BE2C (cell line): ENCODE data around the gene SPCS1.

Experiments used
- DNase-seq: peaks from one replicate; pipeline ENCODE4 v3.0.0-alpha.2; 2020
- H3K27me3 ChIP-seq: fragments of 250-450 bp; sonication (Bioruptor Pico); 2 replicates; pipeline ENCODE4 v1.5.1; 2020; ENCODE audit warnings: mild to moderate bottlenecking
- H3K36me3 ChIP-seq: fragments of 250-450 bp; sonication (Bioruptor Pico); 2 replicates; pipeline ENCODE4 v1.5.1; 2020; ENCODE audit warnings: mild to moderate bottlenecking
- H3K4me1 ChIP-seq: fragments of 250-450 bp; sonication (Bioruptor Pico); 2 replicates; pipeline ENCODE4 v1.5.1; 2020
- H3K4me3 ChIP-seq: 2 replicates; pipeline ENCODE4 v1.5.1; 2011; ENCODE audit warnings: low read depth, low read length
- H3K9me3 ChIP-seq: fragments of 250-450 bp; sonication (Bioruptor Pico); 2 replicates; pipeline ENCODE4 v1.5.1; 2020
- CTCF ChIP-seq: IDR thresholded peaks from 2 replicates; pipeline ENCODE4 v1.5.1; 2012; ENCODE audit warnings: mild to moderate bottlenecking, low read depth, low read length

SPCS1 gene

GRCh38 chr3:52703341-52703740 is 2.6 kb upstream of the SPCS1 start:
- no peak for DNase-seq
- Histone ChIP-seq H3K4me1 (no peaks in the 10 kb centered on the region), H3K27me3 (no peaks in the 10 kb centered on the region), H3K4me3 (peak overlapping the region; percentile 91), H3K9me3 (no peaks in the 10 kb centered on the region), H3K36me3 (no peaks in the 10 kb centered on the region; the same call in 1 of the 2 replicates)
- TF ChIP-seq CTCF: no peak

- Histone ChIP-seq H3K9me3 (no peaks in the 10 kb centered on the region), H3K4me1 (no peaks in the 10 kb centered on the region), H3K27me3 (no peaks in the 10 kb centered on the region), H3K36me3 (no peaks in the 10 kb centered on the region; the same call in 1 of the 2 replicates), H3K4me3 (peak overlapping the region; percentile 91)
- no peak for TF ChIP-seq CTCF
- no peak for DNase-seq
Measured at GRCh38 chr3:52704611-52705437, 1.1 kb upstream of the SPCS1 start.

GRCh38 chr3:52705438-52705687 is 543 bp upstream of the SPCS1 start:
- no peaks in the 10 kb centered on the region for H3K4me1 ChIP-seq

GRCh38 chr3:52707585-52707984 is 1.7 kb downstream of the SPCS1 start:
- no peak for DNase-seq

More at GRCh38 chr3:52705438-52705687, 543 bp upstream of the SPCS1 start:
- no peaks in the 10 kb centered on the region for H3K27me3 ChIP-seq
- H3K36me3 ChIP-seq: no peaks in the 10 kb centered on the region; the same call in 1 of the 2 replicates
- peak overlapping the region; percentile 91 for H3K4me3 ChIP-seq
- H3K9me3 ChIP-seq: no peaks in the 10 kb centered on the region
- DNase-seq: no peak
- TF ChIP-seq CTCF: no peak

GRCh38 chr3:52710512-52710911 is 4.6 kb downstream of the SPCS1 start:
- no peaks in the 10 kb centered on the region for H3K4me1 ChIP-seq

More at GRCh38 chr3:52707585-52707984, 1.7 kb downstream of the SPCS1 start:
- H3K9me3 ChIP-seq: no peaks in the 10 kb centered on the region
- H3K4me1 ChIP-seq: no peaks in the 10 kb centered on the region
- H3K4me3 ChIP-seq: no peak overlapping the region
- H3K36me3 ChIP-seq: no peaks in the 10 kb centered on the region; the same call in none of the 2 replicates
- no peaks in the 10 kb centered on the region for H3K27me3 ChIP-seq
- TF ChIP-seq CTCF: no peak

More at GRCh38 chr3:52710512-52710911, 4.6 kb downstream of the SPCS1 start:
- Histone ChIP-seq H3K4me3 (no peak overlapping the region), H3K9me3 (no peaks in the 10 kb centered on the region), H3K27me3 (no peaks in the 10 kb centered on the region), H3K36me3 (no peaks in the 10 kb centered on the region; the same call in none of the 2 replicates)
- DNase-seq: no peak
- TF ChIP-seq CTCF: no peak
